Measurements from ENCODE around the gene TTC22.

TTC22 gene

GRCh38 chr1:54745274-54745673 lies 55.8 kb downstream of the TTC22 start:
- no peak for DNase-seq

GRCh38 chr1:54744696-54745095 lies 56.4 kb downstream of the TTC22 start:
- no peak for DNase-seq

- no peak for DNase-seq
Observed at GRCh38 chr1:54743416-54744226, 57.5 kb downstream of the TTC22 start.

- DNase-seq: no peak
Observed at GRCh38 chr1:54742282-54742681, 58.8 kb downstream of the TTC22 start.

GRCh38 chr1:54741531-54741930 lies 59.6 kb downstream of the TTC22 start:
- no peak for DNase-seq

GRCh38 chr1:54738244-54738643 lies 62.9 kb downstream of the TTC22 start:
- no peak for DNase-seq

- no peak for DNase-seq
Observed at GRCh38 chr1:54736685-54737084, 64.4 kb downstream of the TTC22 start.

Data from stimulated activated CD4-positive, alpha-beta T cell treated with anti-CD3 and anti-CD28 coated beads, Interleukin-4, amount 100 ng/mL, for 4 hours (primary cell).